ENCODE measurements around the gene MPV17.

GRCh38 chr2:27261926-27262298, 61.0 kb downstream of the MPV17 start:
- no peak for TF ChIP-seq CTCF (IDR thresholded peaks at IDR 0.05; ENCODE audit: poor library complexity, severe bottlenecking)
- TF ChIP-seq, protein P1, sequence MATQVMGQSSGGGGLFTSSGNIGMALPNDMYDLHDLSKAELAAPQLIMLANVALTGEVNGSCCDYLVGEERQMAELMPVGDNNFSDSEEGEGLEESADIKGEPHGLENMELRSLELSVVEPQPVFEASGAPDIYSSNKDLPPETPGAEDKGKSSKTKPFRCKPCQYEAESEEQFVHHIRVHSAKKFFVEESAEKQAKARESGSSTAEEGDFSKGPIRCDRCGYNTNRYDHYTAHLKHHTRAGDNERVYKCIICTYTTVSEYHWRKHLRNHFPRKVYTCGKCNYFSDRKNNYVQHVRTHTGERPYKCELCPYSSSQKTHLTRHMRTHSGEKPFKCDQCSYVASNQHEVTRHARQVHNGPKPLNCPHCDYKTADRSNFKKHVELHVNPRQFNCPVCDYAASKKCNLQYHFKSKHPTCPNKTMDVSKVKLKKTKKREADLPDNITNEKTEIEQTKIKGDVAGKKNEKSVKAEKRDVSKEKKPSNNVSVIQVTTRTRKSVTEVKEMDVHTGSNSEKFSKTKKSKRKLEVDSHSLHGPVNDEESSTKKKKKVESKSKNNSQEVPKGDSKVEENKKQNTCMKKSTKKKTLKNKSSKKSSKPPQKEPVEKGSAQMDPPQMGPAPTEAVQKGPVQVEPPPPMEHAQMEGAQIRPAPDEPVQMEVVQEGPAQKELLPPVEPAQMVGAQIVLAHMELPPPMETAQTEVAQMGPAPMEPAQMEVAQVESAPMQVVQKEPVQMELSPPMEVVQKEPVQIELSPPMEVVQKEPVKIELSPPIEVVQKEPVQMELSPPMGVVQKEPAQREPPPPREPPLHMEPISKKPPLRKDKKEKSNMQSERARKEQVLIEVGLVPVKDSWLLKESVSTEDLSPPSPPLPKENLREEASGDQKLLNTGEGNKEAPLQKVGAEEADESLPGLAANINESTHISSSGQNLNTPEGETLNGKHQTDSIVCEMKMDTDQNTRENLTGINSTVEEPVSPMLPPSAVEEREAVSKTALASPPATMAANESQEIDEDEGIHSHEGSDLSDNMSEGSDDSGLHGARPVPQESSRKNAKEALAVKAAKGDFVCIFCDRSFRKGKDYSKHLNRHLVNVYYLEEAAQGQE (IDR thresholded peaks at IDR 0.05; ENCODE audit: borderline replicate concordance) = no peak
- no peak for TF ChIP-seq EP300 (conservative IDR thresholded peaks at IDR 0.05; ENCODE audit: poor library complexity, severe bottlenecking)
